ENCODE measurements around the gene GCAT. TPM values are rescaled to one million over a fixed set of nuclear protein-coding genes. Genes with fewer than 3 reads are reported as not detected.

Gene GCAT
- total and polyA plus RNA-seq, 9 donors, result 2.3 to 17.7 (median 9.9) TPM

GRCh38 chr22:37808294-37808657 lies 542 bp downstream of the GCAT start:
- no peak for TF ChIP-seq EP300 (IDR thresholded peaks at IDR 0.05)
- TF ChIP-seq CTCF (IDR thresholded peaks at IDR 0.05), result no peak
- no peak for TF ChIP-seq POLR2A (IDR thresholded peaks at IDR 0.05)
- peaks cover 9% of the 10 kb centered on the region for H3K4me1 ChIP-seq (ENCODE audit: insufficient read depth)
- 0 to 6% (median 3%) methylated on average over 8 of the region's 8 CpGs for whole genome bisulfite sequencing, 3 donors
- DNase-seq, result peak in 1 of 5 donors; percentile 41
- intact Hi-C loops (cut with DNase I), result no loop called here
- H3K4me3 ChIP-seq, result peak overlapping the region; percentile 71
- no peaks in the 10 kb centered on the region for H3K9me3 ChIP-seq
- H3K27me3 ChIP-seq, result no peaks in the 10 kb centered on the region
- peak overlapping the region in 1 of 2 donors; percentile 8 for H3K27ac ChIP-seq
- H3K36me3 ChIP-seq, result no peaks in the 10 kb centered on the region

- WGBS, 3 donors, result 85 to 93% (median 90%) methylated on average over 5 of the region's 5 CpGs
Measured at GRCh38 chr22:37809672-37810333, 2.1 kb downstream of the GCAT start.

GRCh38 chr22:37811867-37812266 lies 4.1 kb downstream of the GCAT start:
- H3K4me1 ChIP-seq (ENCODE audit: insufficient read depth), result peaks cover 2% of the 10 kb centered on the region
- WGBS, 3 donors, result 95 to 100% (median 99%) methylated on average over 2 of the region's 2 CpGs
- H3K27me3 ChIP-seq, result no peaks in the 10 kb centered on the region
- H3K36me3 ChIP-seq, result no peaks in the 10 kb centered on the region
- no peak overlapping the region for H3K27ac ChIP-seq
- no peak overlapping the region for H3K4me3 ChIP-seq
- TF ChIP-seq POLR2A (IDR thresholded peaks at IDR 0.05) (no peak), EP300 (IDR thresholded peaks at IDR 0.05) (no peak), CTCF (IDR thresholded peaks at IDR 0.05) (no peak)
- no peaks in the 10 kb centered on the region for H3K9me3 ChIP-seq
- intact Hi-C loops (cut with DNase I), result loop anchor here in 3 of 4 donors (10.0 kb wide), 3 partner anchors 113 to 153 kb away; no protein-coding TSS in a partner anchor
- no peak for DNase-seq

More at GRCh38 chr22:37809672-37810333, 2.1 kb downstream of the GCAT start:
- Histone ChIP-seq H3K4me1 (ENCODE audit: insufficient read depth) (peaks cover 9% of the 10 kb centered on the region), H3K36me3 (no peaks in the 10 kb centered on the region), H3K9me3 (no peaks in the 10 kb centered on the region), H3K27me3 (no peaks in the 10 kb centered on the region), H3K27ac (no peak overlapping the region), H3K4me3 (no peak overlapping the region)
- no peak for DNase-seq
- TF ChIP-seq CTCF (IDR thresholded peaks at IDR 0.05) (no peak), EP300 (IDR thresholded peaks at IDR 0.05) (no peak), POLR2A (IDR thresholded peaks at IDR 0.05) (no peak)
- intact Hi-C loops (cut with DNase I), result loop anchor here in 3 of 4 donors (10.0 kb wide), 3 partner anchors 115 to 155 kb away; no protein-coding TSS in a partner anchor

GRCh38 chr22:37812869-37813678 lies 5.3 kb downstream of the GCAT start:
- no peaks in the 10 kb centered on the region for H3K36me3 ChIP-seq
- no peak overlapping the region for H3K27ac ChIP-seq
- no peaks in the 10 kb centered on the region for H3K9me3 ChIP-seq
- H3K4me3 ChIP-seq, result no peak overlapping the region
- 90 to 91% (median 90%) methylated on average over 27 of the region's 27 CpGs for WGBS, 3 donors
- intact Hi-C loops (cut with DNase I), result loop anchor here in 3 of 4 donors (10.0 kb wide), 3 partner anchors 112 to 152 kb away; no protein-coding TSS in a partner anchor
- H3K27me3 ChIP-seq, result no peaks in the 10 kb centered on the region
- TF ChIP-seq CTCF (IDR thresholded peaks at IDR 0.05), result no peak
- no peak for TF ChIP-seq POLR2A (IDR thresholded peaks at IDR 0.05)
- TF ChIP-seq EP300 (IDR thresholded peaks at IDR 0.05), result no peak
- peaks cover 2% of the 10 kb centered on the region for H3K4me1 ChIP-seq (ENCODE audit: insufficient read depth)
- no peak for DNase-seq

Data from ovary (tissue), 9 donors.